NCI-H2107 (cell line): ENCODE measurements around the gene SLC5A10.

ENCODE experiments used
- DNase-seq: peaks from one replicate; lab custom pipeline; 2025; lab: John Stamatoyannopoulos, UW

SLC5A10 gene

GRCh38 chr17:19003543-19004420 lies 51.8 kb downstream of the SLC5A10 start:
- no peak for DNase-seq

GRCh38 chr17:19004421-19005136 lies 52.6 kb downstream of the SLC5A10 start, which contains the start of gene FAM83G:
Gene FAM83G, minus strand, starts transcription at chr17:19004764. Its CDS starts 723 bp downstream, at chr17:19004041.
- no peak for DNase-seq

- DNase-seq = no peak
These were observed 53.3 kb downstream of the SLC5A10 start for GRCh38 chr17:19005137-19005773.

GRCh38 chr17:19005789-19006430 lies 53.9 kb downstream of the SLC5A10 start:
- DNase-seq = no peak

- DNase-seq = no peak
These were observed 54.7 kb downstream of the SLC5A10 start for GRCh38 chr17:19006698-19007097.

GRCh38 chr17:19009970-19010369 lies 58.0 kb downstream of the SLC5A10 start:
- DNase-seq = no peak

GRCh38 chr17:19010729-19011505 lies 59.0 kb downstream of the SLC5A10 start:
- no peak for DNase-seq

GRCh38 chr17:19011581-19011980 lies 59.6 kb downstream of the SLC5A10 start:
- DNase-seq = no peak

GRCh38 chr17:19012171-19013080 lies 60.5 kb downstream of the SLC5A10 start:
- no peak for DNase-seq

GRCh38 chr17:19013226-19013625 lies 61.3 kb downstream of the SLC5A10 start:
- no peak for DNase-seq

GRCh38 chr17:19013806-19014627 lies 62.1 kb downstream of the SLC5A10 start:
- DNase-seq = no peak

GRCh38 chr17:19014628-19015215 lies 62.8 kb downstream of the SLC5A10 start:
- no peak for DNase-seq

- DNase-seq = no peak
These were observed 63.5 kb downstream of the SLC5A10 start for GRCh38 chr17:19015428-19015827.

- DNase-seq = no peak
These were observed 64.3 kb downstream of the SLC5A10 start for GRCh38 chr17:19016297-19016696.

- DNase-seq = no peak
These were observed 64.9 kb downstream of the SLC5A10 start for GRCh38 chr17:19016881-19017280.

- DNase-seq = no peak
These were observed 65.4 kb downstream of the SLC5A10 start for GRCh38 chr17:19017401-19017800.

- no peak for DNase-seq
These were observed 66.0 kb downstream of the SLC5A10 start for GRCh38 chr17:19017804-19018599.

- no peak for DNase-seq
These were observed 66.6 kb downstream of the SLC5A10 start for GRCh38 chr17:19018600-19018950.
